DND-41 (cell line): ENCODE data around the gene HPCAL1.

ENCODE experiments used
- ATAC-seq: fragments of 200-7000 bp; cut with Tn5 transposase; 3 replicates; pipeline ENCODE4 v1.9.1; 2021; ENCODE audit warnings: low read depth; ENCODE audit not compliant: insufficient read depth
- DNase-seq: peaks from one replicate; pipeline ENCODE4 v3.0.0-alpha.2; 2020
- H2AFZ ChIP-seq: 2 replicates; pipeline ENCODE4 v1.6.0; 2012; ENCODE audit warnings: low read depth, low read length
- H3K27ac ChIP-seq: 2 replicates; pipeline ENCODE4 v1.5.1; 2012; ENCODE audit warnings: low read length, inconsistent platforms
- H3K27me3 ChIP-seq: fragments of 200-600 bp; sonication (generic); 2 replicates; pipeline ENCODE4 v1.6.0; 2012; ENCODE audit warnings: low read length, mild to moderate bottlenecking, inconsistent platforms; ENCODE audit not compliant: insufficient read depth, poor library complexity
- H3K36me3 ChIP-seq: 2 replicates; pipeline ENCODE4 v1.5.1; 2012; ENCODE audit warnings: low read length, inconsistent platforms; ENCODE audit not compliant: insufficient read depth
- H3K4me1 ChIP-seq: 2 replicates; pipeline ENCODE4 v1.5.1; 2012; ENCODE audit warnings: mild to moderate bottlenecking, low read length; ENCODE audit not compliant: insufficient read depth
- H3K4me2 ChIP-seq: 2 replicates; pipeline ENCODE4 v1.6.0; 2012; ENCODE audit warnings: mild to moderate bottlenecking, moderate library complexity, low read length, inconsistent platforms; ENCODE audit not compliant: insufficient read depth
- H3K4me3 ChIP-seq, 2 experiments: fragments of 200-600 bp in 1 of 2; shearing (Covaris generic) in 1 of 2; 2 replicates each; pipeline ENCODE4 v1.5.1; 2012 to 2016; ENCODE audit warnings: inconsistent platforms in 2 of 2, low read length in 2 of 2, mild to moderate bottlenecking in 2 of 2, low read depth in 1 of 2, moderate library complexity in 1 of 2
- H3K79me2 ChIP-seq: 2 replicates; pipeline ENCODE4 v1.6.0; 2012; ENCODE audit warnings: low read length, inconsistent platforms; ENCODE audit not compliant: insufficient read depth
- H3K9ac ChIP-seq: 2 replicates; pipeline ENCODE4 v1.6.0; 2012; ENCODE audit warnings: low read depth, mild to moderate bottlenecking, inconsistent platforms, low read length, moderate library complexity
- H3K9me3 ChIP-seq: 2 replicates; pipeline ENCODE4 v1.5.1; 2012; ENCODE audit warnings: low read length, moderate library complexity, mild to moderate bottlenecking, inconsistent platforms; ENCODE audit not compliant: insufficient read depth, severe bottlenecking
- H4K20me1 ChIP-seq: 2 replicates; pipeline ENCODE4 v1.6.0; 2012; ENCODE audit warnings: low read length; ENCODE audit not compliant: insufficient read depth
- CTCF ChIP-seq: IDR thresholded peaks from 2 replicates; pipeline ENCODE4 v1.5.1; 2012; ENCODE audit warnings: borderline replicate concordance, low read length, moderate library complexity, mild to moderate bottlenecking; ENCODE audit not compliant: poor library complexity, severe bottlenecking; ENCODE audit errors: extremely low read depth
- EZH2 ChIP-seq: IDR thresholded peaks from 3 replicates; pipeline ENCODE4 v1.6.1; 2012; ENCODE audit warnings: borderline replicate concordance, low read depth, mild to moderate bottlenecking, moderate library complexity, low read length, inconsistent platforms; ENCODE audit not compliant: severe bottlenecking

The HPCAL1 gene

GRCh38 chr2:10424916-10425505 is 122.3 kb downstream of the HPCAL1 start:
- Histone ChIP-seq H2AFZ (no peak overlapping the region), H3K9me3 (no peaks in the 10 kb centered on the region)

GRCh38 chr2:10425699-10426098 is 123.0 kb downstream of the HPCAL1 start:
- Histone ChIP-seq H3K4me2 (no peak overlapping the region), H3K9ac (no peak overlapping the region), H3K79me2 (no peaks in the 10 kb centered on the region), H4K20me1 (peaks cover 5% of the 10 kb centered on the region; the same call in 1 of the 2 replicates), H3K4me1 (no peaks in the 10 kb centered on the region), H3K27ac (no peak overlapping the region), H3K36me3 (no peaks in the 10 kb centered on the region), H3K4me3 (no peak overlapping the region), H2AFZ (no peak overlapping the region), H3K27me3 (no peaks in the 10 kb centered on the region), H3K9me3 (no peaks in the 10 kb centered on the region)
- TF ChIP-seq EZH2 (no peak), CTCF (no peak)
- no peak for DNase-seq
- peak; percentile 39; the same call in 1 of the 3 replicates for ATAC-seq

More at GRCh38 chr2:10424916-10425505, 122.3 kb downstream of the HPCAL1 start:
- Histone ChIP-seq H3K4me3 (no peak overlapping the region), H3K79me2 (no peaks in the 10 kb centered on the region), H3K27ac (no peak overlapping the region), H3K36me3 (no peaks in the 10 kb centered on the region), H3K27me3 (no peaks in the 10 kb centered on the region), H3K9ac (no peak overlapping the region), H4K20me1 (peaks cover 5% of the 10 kb centered on the region; the same call in 1 of the 2 replicates), H3K4me2 (no peak overlapping the region), H3K4me1 (no peaks in the 10 kb centered on the region)
- no peak for ATAC-seq
- DNase-seq = no peak
- TF ChIP-seq EZH2 (no peak), CTCF (no peak)

GRCh38 chr2:10426726-10427617 is 124.3 kb downstream of the HPCAL1 start:
- no peak overlapping the region for H3K4me3 ChIP-seq
- DNase-seq (no peak), ATAC-seq (no peak)
- no peaks in the 10 kb centered on the region for H3K27me3 ChIP-seq
- H3K4me2 ChIP-seq = no peak overlapping the region
- H3K27ac ChIP-seq = no peak overlapping the region
- H3K4me1 ChIP-seq = no peaks in the 10 kb centered on the region
- H3K9me3 ChIP-seq = no peaks in the 10 kb centered on the region
- H3K79me2 ChIP-seq = no peaks in the 10 kb centered on the region
- no peak overlapping the region for H2AFZ ChIP-seq
- TF ChIP-seq CTCF (no peak), EZH2 (no peak)
- no peaks in the 10 kb centered on the region for H3K36me3 ChIP-seq
- H4K20me1 ChIP-seq = peaks cover 5% of the 10 kb centered on the region; the same call in 1 of the 2 replicates
- no peak overlapping the region for H3K9ac ChIP-seq
